ENCODE results near the gene SLC6A4. TPM values are rescaled to one million over a fixed set of nuclear protein-coding genes. Genes with fewer than 3 reads are reported as not detected.

The SLC6A4 gene
- total RNA-seq, 1 experiment from 2014 or later, result 0.30 TPM

DNA sequence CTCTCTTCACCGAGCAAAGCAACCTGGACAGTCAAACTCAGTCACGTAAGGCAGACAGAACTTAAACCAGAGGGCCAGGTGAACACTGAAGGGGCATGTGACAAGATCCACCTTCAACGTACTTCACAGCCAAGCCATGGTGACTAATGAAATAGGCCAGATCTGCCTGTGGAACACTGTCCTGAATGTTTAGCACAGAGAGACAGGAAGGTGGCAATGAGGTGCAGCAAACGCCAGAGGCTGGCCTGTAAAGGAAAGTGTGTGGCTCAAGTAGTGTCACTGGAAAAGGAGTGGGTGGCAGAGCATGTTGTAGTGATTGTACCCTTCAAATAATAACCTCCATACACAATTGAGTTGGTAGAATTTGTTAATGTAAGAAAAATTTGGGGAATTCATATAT, 38.1 kb downstream of the SLC6A4 start:
- CTCF ChIA-PET, result no interaction called here

More for the DNA sequence above, 38.1 kb downstream of the SLC6A4 start:
- Histone ChIP-seq H3K36me3 (ENCODE audit: control insufficient read depth in 1 of 2, insufficient read depth in 2 of 2, low read length in 2 of 2) (no peaks in the 10 kb centered on the region), H3K9ac (ENCODE audit: low read length) (no peak overlapping the region), H3K4me1 (ENCODE audit: control insufficient read depth in 1 of 2, insufficient read depth in 2 of 2, low read length in 2 of 2) (no peaks in the 10 kb centered on the region), H3K9me2 (ENCODE audit: insufficient read depth) (no peaks in the 10 kb centered on the region), H3K4me2 (ENCODE audit: low read length) (no peak overlapping the region), H3K27ac (ENCODE audit: low read depth, low read length) (no peak overlapping the region), H3K4me3 (replicated peaks in 1 of 2; ENCODE audit: low read depth in 1 of 2, low read length in 2 of 2) (no peak overlapping the region), H3K79me2 (ENCODE audit: insufficient read depth, low read length) (no peaks in the 10 kb centered on the region), H4K20me1 (ENCODE audit: insufficient read depth) (no peaks in the 10 kb centered on the region), H2AFZ (ENCODE audit: low read depth, low read length, poor library complexity, severe bottlenecking) (no peak overlapping the region), H3K9me3 (ENCODE audit: control insufficient read depth in 1 of 2, insufficient read depth in 1 of 2, low read depth in 1 of 2, low read length in 2 of 2) (no peaks in the 10 kb centered on the region), H3K27me3 (ENCODE audit: insufficient read depth, low read length) (no peaks in the 10 kb centered on the region; the same call in 1 of the 2 replicates)
- no peak for ATAC-seq
- intact Hi-C loops (cut with micrococcal nuclease), result no loop called here
- RAD21 ChIA-PET (ENCODE audit: low non-redundant PET in 1 of 2, low total read pairs in 2 of 2, uncharacterized antibody in 2 of 2, unreplicated experiment in 2 of 2), result no interaction called here
- POLR2A ChIA-PET, result no interaction called here
- TF ChIP-seq JUND (IDR thresholded peaks at IDR 0.05) (no peak), RAD21 (IDR thresholded peaks at IDR 0.05; ENCODE audit: low read depth) (no peak), POLR2A (IDR thresholded peaks at IDR 0.05; ENCODE audit: borderline replicate concordance, extremely low read depth, insufficient read depth, insufficient read length) (no peak), POLR2AphosphoS5 (IDR thresholded peaks at IDR 0.05; ENCODE audit: low read depth, low read length) (no peak), FOSL1 (IDR thresholded peaks at IDR 0.05; ENCODE audit: low read depth) (no peak), EGR1 (IDR thresholded peaks at IDR 0.05; ENCODE audit: low read depth) (no peak), CEBPB (IDR thresholded peaks at IDR 0.05; ENCODE audit: low read depth) (no peak), EZH2 (IDR thresholded peaks at IDR 0.05) (no peak), YY1 (IDR thresholded peaks at IDR 0.05; ENCODE audit: extremely low read depth, insufficient replicate concordance, low read depth, low read length) (no peak), CBX3 (IDR thresholded peaks at IDR 0.05; ENCODE audit: low read depth) (no peak), ZFX (IDR thresholded peaks at IDR 0.05) (no peak)
- TF ChIP-seq, protein P1, sequence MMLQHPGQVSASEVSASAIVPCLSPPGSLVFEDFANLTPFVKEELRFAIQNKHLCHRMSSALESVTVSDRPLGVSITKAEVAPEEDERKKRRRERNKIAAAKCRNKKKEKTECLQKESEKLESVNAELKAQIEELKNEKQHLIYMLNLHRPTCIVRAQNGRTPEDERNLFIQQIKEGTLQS (IDR thresholded peaks at IDR 0.05), result no peak
- TF ChIP-seq, protein P2, sequence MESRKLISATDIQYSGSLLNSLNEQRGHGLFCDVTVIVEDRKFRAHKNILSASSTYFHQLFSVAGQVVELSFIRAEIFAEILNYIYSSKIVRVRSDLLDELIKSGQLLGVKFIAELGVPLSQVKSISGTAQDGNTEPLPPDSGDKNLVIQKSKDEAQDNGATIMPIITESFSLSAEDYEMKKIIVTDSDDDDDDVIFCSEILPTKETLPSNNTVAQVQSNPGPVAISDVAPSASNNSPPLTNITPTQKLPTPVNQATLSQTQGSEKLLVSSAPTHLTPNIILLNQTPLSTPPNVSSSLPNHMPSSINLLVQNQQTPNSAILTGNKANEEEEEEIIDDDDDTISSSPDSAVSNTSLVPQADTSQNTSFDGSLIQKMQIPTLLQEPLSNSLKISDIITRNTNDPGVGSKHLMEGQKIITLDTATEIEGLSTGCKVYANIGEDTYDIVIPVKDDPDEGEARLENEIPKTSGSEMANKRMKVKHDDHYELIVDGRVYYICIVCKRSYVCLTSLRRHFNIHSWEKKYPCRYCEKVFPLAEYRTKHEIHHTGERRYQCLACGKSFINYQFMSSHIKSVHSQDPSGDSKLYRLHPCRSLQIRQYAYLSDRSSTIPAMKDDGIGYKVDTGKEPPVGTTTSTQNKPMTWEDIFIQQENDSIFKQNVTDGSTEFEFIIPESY (IDR thresholded peaks at IDR 0.05; ENCODE audit: extremely low read depth, insufficient replicate concordance, low read length), result no peak
- TF ChIP-seq, protein P3, sequence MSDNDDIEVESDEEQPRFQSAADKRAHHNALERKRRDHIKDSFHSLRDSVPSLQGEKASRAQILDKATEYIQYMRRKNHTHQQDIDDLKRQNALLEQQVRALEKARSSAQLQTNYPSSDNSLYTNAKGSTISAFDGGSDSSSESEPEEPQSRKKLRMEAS (IDR thresholded peaks at IDR 0.05), result no peak
- no peak for DNase-seq (ENCODE audit: low read depth, low spot score)
- no TSS peak for BruUV-seq (replicated peaks)
